ENCODE results near the gene PRAMEF4. TPM values are rescaled to one million over a fixed set of nuclear protein-coding genes. Genes with fewer than 3 reads are reported as not detected.
A peak's percentile ranks its signal among the peaks of the same experiment; 100 is the strongest.
"Not testable (repeated sequence)": the region's sequence is repeated elsewhere in the genome, so short reads cannot be mapped to it uniquely, and the experiment has no call there.

PRAMEF4 gene
- total RNA-seq (not detected), polyA plus RNA-seq (not detected)

DNA sequence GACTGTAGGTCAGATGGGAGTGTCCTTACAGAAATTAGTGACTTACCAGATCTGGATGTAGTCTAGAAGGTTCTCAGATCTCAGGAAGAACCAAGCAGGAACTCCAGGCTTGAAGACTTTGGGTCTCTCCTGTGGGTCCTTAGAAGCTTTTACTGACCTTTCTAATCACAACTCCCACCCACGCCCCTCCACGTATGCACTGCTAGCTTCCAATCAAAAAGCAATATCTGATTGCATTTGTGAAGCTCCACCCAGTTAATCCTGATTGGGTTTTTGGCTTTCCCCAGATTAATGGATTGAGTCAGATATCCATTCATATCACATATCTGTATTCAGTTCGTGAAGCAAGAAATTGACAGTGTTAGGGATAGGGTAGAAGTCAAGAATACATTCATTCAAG, at the start of gene PRAMEF4:
PRAMEF4 (minus strand) TSS at position 101 of the 400 bp plus-strand sequence. CDS start 2,807 bp downstream, outside the sequence.
- H3K27me3 Mint-ChIP-seq; H3K4me1 ChIP-seq (ENCODE audit: insufficient read depth, low read length); H3K27me3 ChIP-seq (ENCODE audit: insufficient read depth, low read length, poor library complexity, severe bottlenecking); H3K4me3 ChIP-seq (ENCODE audit: low read length); H3K9me3 ChIP-seq (ENCODE audit: low read length); DNase-seq; CTCF ChIA-PET; H3K36me3 ChIP-seq (ENCODE audit: insufficient read depth, low read length); H3K27ac ChIP-seq (ENCODE audit: low read depth, low read length); H3K4me3 Mint-ChIP-seq; H3K9me3 Mint-ChIP-seq; H3K36me3 Mint-ChIP-seq; H3K4me1 Mint-ChIP-seq; H3K27ac Mint-ChIP-seq; POLR2A ChIA-PET: not testable (repeated sequence)

GRCh38 chr1:12924368-12924767, 38.4 kb upstream of the PRAMEF4 start:
- DNase-seq; H3K4me1 ChIP-seq (ENCODE audit: insufficient read depth, low read length); H3K36me3 ChIP-seq (ENCODE audit: insufficient read depth, low read length); H3K36me3 Mint-ChIP-seq; H3K27ac ChIP-seq (ENCODE audit: low read depth, low read length); H3K9me3 ChIP-seq (ENCODE audit: low read length); POLR2A ChIA-PET; H3K9me3 Mint-ChIP-seq; H3K27me3 Mint-ChIP-seq; H3K4me1 Mint-ChIP-seq; H3K4me3 ChIP-seq (ENCODE audit: low read length); CTCF ChIA-PET; H3K27me3 ChIP-seq (ENCODE audit: insufficient read depth, low read length, poor library complexity, severe bottlenecking); H3K4me3 Mint-ChIP-seq: not testable (repeated sequence)
- peak overlapping the region in 1 of 8 donors; percentile 63 for H3K27ac Mint-ChIP-seq

- H3K4me3 Mint-ChIP-seq; CTCF ChIA-PET; H3K36me3 Mint-ChIP-seq; H3K4me1 ChIP-seq (ENCODE audit: insufficient read depth, low read length); H3K4me1 Mint-ChIP-seq; H3K27ac Mint-ChIP-seq; H3K9me3 Mint-ChIP-seq; H3K36me3 ChIP-seq (ENCODE audit: insufficient read depth, low read length); H3K27me3 ChIP-seq (ENCODE audit: insufficient read depth, low read length, poor library complexity, severe bottlenecking); H3K27ac ChIP-seq (ENCODE audit: low read depth, low read length); POLR2A ChIA-PET; H3K4me3 ChIP-seq (ENCODE audit: low read length); H3K27me3 Mint-ChIP-seq; DNase-seq; H3K9me3 ChIP-seq (ENCODE audit: low read length): not testable (repeated sequence)
Measured at GRCh38 chr1:12921749-12922148, 35.7 kb upstream of the PRAMEF4 start.

- H3K9me3 Mint-ChIP-seq; H3K4me1 Mint-ChIP-seq; CTCF ChIA-PET; H3K36me3 Mint-ChIP-seq; H3K4me3 Mint-ChIP-seq; H3K4me3 ChIP-seq (ENCODE audit: low read length); H3K36me3 ChIP-seq (ENCODE audit: insufficient read depth, low read length); H3K27ac ChIP-seq (ENCODE audit: low read depth, low read length); H3K9me3 ChIP-seq (ENCODE audit: low read length); H3K27me3 ChIP-seq (ENCODE audit: insufficient read depth, low read length, poor library complexity, severe bottlenecking); POLR2A ChIA-PET; H3K27ac Mint-ChIP-seq; H3K4me1 ChIP-seq (ENCODE audit: insufficient read depth, low read length); H3K27me3 Mint-ChIP-seq; DNase-seq: not testable (repeated sequence)
Measured at GRCh38 chr1:12916310-12916709, 30.3 kb upstream of the PRAMEF4 start, which contains the start of gene PRAMEF7. Gene PRAMEF7, plus strand, starts transcription at chr1:12916610. Its CDS starts 1,083 bp downstream, at chr1:12917693.

- H3K27ac ChIP-seq (ENCODE audit: low read depth, low read length); H3K9me3 ChIP-seq (ENCODE audit: low read length); H3K27me3 Mint-ChIP-seq; POLR2A ChIA-PET; H3K4me3 Mint-ChIP-seq; H3K4me3 ChIP-seq (ENCODE audit: low read length); H3K36me3 Mint-ChIP-seq; H3K27me3 ChIP-seq (ENCODE audit: insufficient read depth, low read length, poor library complexity, severe bottlenecking); CTCF ChIA-PET; DNase-seq; H3K36me3 ChIP-seq (ENCODE audit: insufficient read depth, low read length); H3K4me1 Mint-ChIP-seq; H3K4me1 ChIP-seq (ENCODE audit: insufficient read depth, low read length); H3K27ac Mint-ChIP-seq; H3K9me3 Mint-ChIP-seq: not testable (repeated sequence)
Measured at GRCh38 chr1:12903793-12904572, 18.0 kb upstream of the PRAMEF4 start.

GRCh38 chr1:12899186-12899585, 13.2 kb upstream of the PRAMEF4 start:
- H3K9me3 Mint-ChIP-seq; H3K36me3 Mint-ChIP-seq; H3K27ac ChIP-seq (ENCODE audit: low read depth, low read length); H3K4me3 Mint-ChIP-seq; H3K27me3 Mint-ChIP-seq; POLR2A ChIA-PET; H3K4me1 ChIP-seq (ENCODE audit: insufficient read depth, low read length); H3K9me3 ChIP-seq (ENCODE audit: low read length); H3K36me3 ChIP-seq (ENCODE audit: insufficient read depth, low read length); H3K4me3 ChIP-seq (ENCODE audit: low read length); CTCF ChIA-PET; DNase-seq; H3K4me1 Mint-ChIP-seq; H3K27me3 ChIP-seq (ENCODE audit: insufficient read depth, low read length, poor library complexity, severe bottlenecking); H3K27ac Mint-ChIP-seq: not testable (repeated sequence)

GRCh38 chr1:12898170-12898569, 12.2 kb upstream of the PRAMEF4 start, which contains the start of gene PRAMEF10:
Gene PRAMEF10, minus strand, starts transcription at chr1:12898270. Its CDS starts 2,423 bp downstream, at chr1:12895847.
- H3K36me3 ChIP-seq (ENCODE audit: insufficient read depth, low read length); H3K9me3 ChIP-seq (ENCODE audit: low read length); H3K27ac Mint-ChIP-seq; H3K27me3 Mint-ChIP-seq; H3K9me3 Mint-ChIP-seq; H3K4me3 ChIP-seq (ENCODE audit: low read length); H3K27ac ChIP-seq (ENCODE audit: low read depth, low read length); H3K4me1 Mint-ChIP-seq; CTCF ChIA-PET; H3K36me3 Mint-ChIP-seq; H3K4me3 Mint-ChIP-seq; H3K27me3 ChIP-seq (ENCODE audit: insufficient read depth, low read length, poor library complexity, severe bottlenecking); DNase-seq; H3K4me1 ChIP-seq (ENCODE audit: insufficient read depth, low read length); POLR2A ChIA-PET: not testable (repeated sequence)

DNA sequence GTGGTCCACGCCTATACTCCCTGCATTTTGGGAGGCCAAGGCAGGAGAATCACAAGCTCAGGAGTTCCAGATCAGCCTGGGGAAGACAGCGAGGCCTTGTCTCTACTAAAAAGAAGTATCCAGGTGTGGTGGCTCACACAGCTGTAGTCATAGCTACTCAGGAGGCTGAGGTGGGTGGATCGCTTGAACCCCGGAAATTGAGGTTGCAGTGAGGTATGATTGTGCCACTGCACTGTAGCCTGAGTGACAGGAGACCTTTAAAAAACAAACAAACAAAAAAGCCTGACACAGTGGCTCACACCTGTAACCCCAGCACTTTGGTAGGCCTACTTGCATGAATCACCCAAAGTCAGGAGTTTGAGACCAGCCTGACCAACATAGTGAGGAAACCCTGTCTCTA, 7.5 kb downstream of the PRAMEF4 start:
- CTCF ChIA-PET; H3K27ac Mint-ChIP-seq; DNase-seq; H3K4me1 Mint-ChIP-seq; POLR2A ChIA-PET; H3K36me3 ChIP-seq (ENCODE audit: insufficient read depth, low read length); H3K4me3 Mint-ChIP-seq; H3K27me3 ChIP-seq (ENCODE audit: insufficient read depth, low read length, poor library complexity, severe bottlenecking); H3K36me3 Mint-ChIP-seq; H3K9me3 ChIP-seq (ENCODE audit: low read length); H3K9me3 Mint-ChIP-seq; H3K27ac ChIP-seq (ENCODE audit: low read depth, low read length); H3K4me3 ChIP-seq (ENCODE audit: low read length); H3K4me1 ChIP-seq (ENCODE audit: insufficient read depth, low read length); H3K27me3 Mint-ChIP-seq: not testable (repeated sequence)

Measured in CD8-positive, alpha-beta memory T cell (primary cell).